AG10803 (cell line): Measurements from ENCODE around the gene CFAP221.
A peak's percentile ranks its signal among the peaks of the same experiment; 100 is the strongest.

Source experiments
- DNase-seq: peaks from one replicate; pipeline ENCODE4 v3.0.0; 2010; ENCODE audit warnings: low read depth
- H3K4me3 ChIP-seq: 2 replicates; pipeline ENCODE4 v1.5.1; 2011; ENCODE audit warnings: mild to moderate bottlenecking, low read length, control low read depth
- CTCF ChIP-seq: conservative IDR thresholded peaks from 2 replicates; pipeline ENCODE4 v1.5.1; 2011; ENCODE audit warnings: mild to moderate bottlenecking, low read length, control low read depth, inconsistent platforms

Gene CFAP221

DNA sequence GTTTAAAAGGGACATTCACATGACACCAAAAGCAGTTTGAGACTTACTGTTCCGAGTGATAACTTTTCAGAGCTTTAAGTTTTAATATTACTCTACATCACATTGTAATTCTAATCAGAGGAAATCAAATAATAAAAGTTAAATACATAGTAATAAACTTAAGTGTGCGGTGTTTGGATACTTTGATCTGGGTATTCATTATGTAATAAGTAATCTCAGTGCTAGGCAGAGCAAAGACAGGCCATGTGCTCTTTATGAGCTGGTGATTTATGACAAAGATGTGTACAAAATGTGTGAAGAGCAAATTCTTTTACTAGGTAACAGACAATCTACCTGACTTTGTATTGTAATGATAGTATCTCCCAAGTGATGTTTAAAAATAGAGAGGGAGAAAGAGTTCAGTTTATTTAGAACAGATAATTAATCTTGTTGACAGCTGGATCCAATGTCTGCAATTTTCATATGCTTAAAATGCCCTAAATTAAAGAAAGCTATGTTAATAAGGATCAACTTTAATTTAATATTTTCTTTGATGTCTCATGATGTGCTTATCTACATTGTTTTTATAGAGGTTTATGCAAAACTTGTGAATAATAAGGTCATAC lies 4.4 kb downstream of the CFAP221 start:
- TF ChIP-seq CTCF = no peak
- no peak overlapping the region for H3K4me3 ChIP-seq
- no peak for DNase-seq

- H3K4me3 ChIP-seq = no peak overlapping the region
- peak; percentile 78 for DNase-seq
- no peak for TF ChIP-seq CTCF
Observed at GRCh38 chr2:119549241-119549640, 5.0 kb downstream of the CFAP221 start.

GRCh38 chr2:119550346-119550745 lies 6.1 kb downstream of the CFAP221 start:
- TF ChIP-seq CTCF = no peak
- no peak for DNase-seq
- no peak overlapping the region for H3K4me3 ChIP-seq

- DNase-seq = no peak
- no peak for TF ChIP-seq CTCF
- no peak overlapping the region for H3K4me3 ChIP-seq
Observed at GRCh38 chr2:119550856-119551255, 6.6 kb downstream of the CFAP221 start.

DNA sequence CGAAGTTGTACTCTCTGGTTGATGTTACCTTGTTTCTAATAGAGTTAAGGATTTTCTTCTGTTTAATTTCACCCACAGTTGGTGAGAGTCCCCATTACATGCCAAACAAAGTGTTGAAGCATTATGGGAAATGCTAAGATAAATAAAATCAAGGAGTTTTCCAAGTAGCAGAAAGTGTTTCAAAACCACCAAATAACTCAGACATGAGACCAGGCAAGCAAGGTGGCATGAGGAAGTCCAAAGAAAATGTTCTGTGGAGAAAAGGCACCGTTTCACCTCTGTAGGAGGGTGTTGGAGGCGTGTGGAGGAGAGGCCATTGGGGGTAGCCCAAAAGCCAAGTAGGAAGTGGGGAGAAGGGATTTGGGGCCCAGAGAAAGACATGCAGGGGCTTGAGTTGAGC lies 8.7 kb downstream of the CFAP221 start:
- H3K4me3 ChIP-seq = no peak overlapping the region
- no peak for DNase-seq
- TF ChIP-seq CTCF = no peak

DNA sequence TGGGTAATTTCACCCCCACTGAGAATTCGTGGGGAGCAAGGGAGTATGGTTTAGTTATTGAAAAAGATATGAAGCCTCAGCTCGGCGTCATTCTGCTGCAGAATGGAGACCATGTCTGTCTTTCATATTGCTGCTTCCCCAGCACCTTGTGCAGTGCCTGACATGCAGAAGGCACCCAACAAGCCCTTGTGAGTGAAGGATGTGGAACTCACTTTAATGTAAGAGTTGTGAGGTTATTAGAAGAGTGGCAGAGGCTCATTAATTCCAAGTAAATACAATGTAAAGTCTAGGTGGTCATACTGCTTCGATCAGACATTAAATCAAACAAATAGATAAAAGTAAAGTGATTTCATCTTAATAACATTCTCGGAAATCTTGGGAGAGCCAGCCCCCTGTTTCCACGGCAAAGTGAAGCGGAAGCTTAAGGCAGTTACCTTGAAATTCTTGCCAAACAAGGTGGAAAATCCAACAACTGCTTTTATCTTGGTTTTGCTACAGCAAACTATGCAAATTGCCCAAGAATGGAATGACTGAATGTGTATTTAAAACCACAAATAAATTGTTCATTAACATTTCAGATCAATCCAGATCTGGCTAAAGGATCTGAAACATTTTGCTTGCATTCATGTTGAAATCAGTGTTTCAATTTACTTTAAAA lies 9.6 kb downstream of the CFAP221 start:
- no peak for TF ChIP-seq CTCF
- no peak for DNase-seq
- no peak overlapping the region for H3K4me3 ChIP-seq

DNA sequence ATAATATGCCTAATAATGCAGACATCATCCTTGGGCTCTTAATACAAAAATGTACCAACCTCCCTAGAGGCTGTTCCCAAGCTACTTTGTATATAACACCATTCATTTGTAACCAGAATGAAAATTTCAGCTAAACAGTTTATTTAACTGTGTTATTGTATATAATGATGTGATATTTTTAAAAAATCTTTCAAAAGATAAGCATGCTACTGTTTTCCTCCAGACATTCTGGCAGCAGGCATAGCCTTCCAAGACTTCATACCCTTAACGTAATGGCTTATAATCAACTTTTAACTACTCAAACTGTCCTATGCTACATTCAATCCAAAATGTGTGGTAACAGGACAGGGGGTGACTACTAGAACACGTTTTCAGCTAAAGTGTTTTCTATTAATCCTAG lies 21.2 kb downstream of the CFAP221 start:
- DNase-seq = no peak
- no peak for TF ChIP-seq CTCF

More for the DNA sequence above, 21.2 kb downstream of the CFAP221 start:
- H3K4me3 ChIP-seq = no peak overlapping the region
